Measurements from ENCODE around the gene PPP1R12A. TPM values are rescaled to one million over a fixed set of nuclear protein-coding genes. Genes with fewer than 3 reads are reported as not detected.
A peak's percentile ranks its signal among the peaks of the same experiment; 100 is the strongest.

PPP1R12A gene
- total and polyA plus RNA-seq, 9 of the 15 experiments (the other 6 are each of a cell fraction or from before 2014, with no cell fraction given): 26.4 to 119 (median 53.3) TPM

- TF ChIP-seq MNT (conservative IDR thresholded peaks at IDR 0.05) (0 out of 4 replicates have a peak, but pooled peaks of 1 of the 2 experiments have one; percentile 21), NR2C2 (CRISPR knock-in tag; IDR thresholded peaks at IDR 0.05) (no peak), NR2C2 (tag; IDR thresholded peaks at IDR 0.05) (peak; percentile 46; the same call in 1 of the 2 replicates), NBN (IDR thresholded peaks at IDR 0.05; ENCODE audit: low read depth) (no peak; the same call in 1 of the 2 replicates), TAF9B (IDR thresholded peaks at IDR 0.05; ENCODE audit: partially characterized antibody) (peak; percentile 81), XRCC5 (IDR thresholded peaks at IDR 0.05; ENCODE audit: low read depth, low read length) (no peak), VEZF1 (CRISPR knock-in tag; IDR thresholded peaks at IDR 0.05) (peak; percentile 94), HMG20A (CRISPR knock-in tag; conservative IDR thresholded peaks at IDR 0.05) (no peak), NCOA2 (IDR thresholded peaks at IDR 0.05; ENCODE audit: partially characterized antibody in 2 of 2) (no peak), TAF1 (IDR thresholded peaks at IDR 0.05; ENCODE audit: control insufficient read depth, extremely low read depth, insufficient read depth, low read length, severe bottlenecking) (peak; percentile 59), ZNF76 (CRISPR knock-in tag; IDR thresholded peaks at IDR 0.05; ENCODE audit: borderline replicate concordance) (no peak), SMARCA4 (IDR thresholded peaks at IDR 0.05) (no peak), HNRNPUL1 (IDR thresholded peaks at IDR 0.05; ENCODE audit: low read length) (no peak), PREB (CRISPR knock-in tag; IDR thresholded peaks at IDR 0.05) (no peak), BRD4 (IDR thresholded peaks at IDR 0.05) (peak; percentile 68; the same call in 1 of the 2 replicates), ZFX (CRISPR knock-in tag; IDR thresholded peaks at IDR 0.05) (peak; percentile 31; the same call in 1 of the 2 replicates), TAF7 (tag; IDR thresholded peaks at IDR 0.05) (peak; percentile 92), CEBPB (tag; IDR thresholded peaks at IDR 0.05) (no peak), ETV1 (tag; conservative IDR thresholded peaks at IDR 0.05; ENCODE audit: low read depth) (no peak), FOXP4 (CRISPR knock-in tag; IDR thresholded peaks at IDR 0.05; ENCODE audit: borderline replicate concordance) (0 out of 2 replicates have a peak, but pooled peaks have one; percentile 30), CXXC5 (CRISPR knock-in tag; IDR thresholded peaks at IDR 0.05) (no peak), ILF3 (IDR thresholded peaks at IDR 0.05; ENCODE audit: borderline replicate concordance) (no peak)
These were observed 446 bp downstream of the PPP1R12A start (continued) for GRCh38 chr12:79934281-79935020.

Data from K562 (cell line).